ENCODE measurements around the gene FAM221A.
"Not testable (repeated sequence)": the region's sequence is repeated elsewhere in the genome, so short reads cannot be mapped to it uniquely, and the experiment has no call there.

FAM221A gene, protein sequence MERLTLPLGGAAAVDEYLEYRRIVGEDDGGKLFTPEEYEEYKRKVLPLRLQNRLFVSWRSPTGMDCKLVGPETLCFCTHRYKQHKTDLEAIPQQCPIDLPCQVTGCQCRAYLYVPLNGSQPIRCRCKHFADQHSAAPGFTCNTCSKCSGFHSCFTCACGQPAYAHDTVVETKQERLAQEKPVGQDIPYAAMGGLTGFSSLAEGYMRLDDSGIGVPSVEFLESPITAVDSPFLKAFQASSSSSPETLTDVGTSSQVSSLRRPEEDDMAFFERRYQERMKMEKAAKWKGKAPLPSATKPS

DNA sequence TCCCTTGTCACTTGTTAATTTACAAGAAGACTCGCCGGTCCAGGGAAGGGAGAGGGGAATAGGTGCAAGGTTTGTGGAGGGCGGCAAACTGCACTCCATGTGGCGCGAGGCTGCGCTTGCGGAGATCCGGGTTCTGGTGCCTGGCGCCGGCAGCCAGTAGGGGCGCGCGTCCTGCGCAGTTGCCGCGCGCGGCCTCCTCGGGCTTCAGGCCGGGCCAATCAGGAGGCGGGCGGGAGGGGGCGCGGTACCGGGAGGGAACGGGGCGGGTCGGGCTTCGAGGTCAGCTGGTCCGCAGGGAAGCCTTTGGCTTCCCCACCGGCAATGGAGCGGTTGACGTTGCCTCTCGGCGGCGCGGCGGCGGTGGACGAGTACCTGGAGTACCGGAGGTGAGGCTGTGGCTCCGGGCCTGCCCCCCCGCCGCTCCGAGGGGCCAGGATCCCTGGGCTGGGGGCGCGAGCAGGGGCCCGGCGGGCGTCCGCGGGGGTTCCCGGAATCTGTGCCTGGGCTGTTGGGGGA is at the start of gene FAM221A:
Gene FAM221A (plus strand): TSS at position 302 of the 516 bp plus-strand sequence. CDS start 20 bp downstream, at position 322.
- peak; percentile 71 to 85 (median 72) for DNase-seq (ENCODE audit: low read depth in 3 of 3)

DNA sequence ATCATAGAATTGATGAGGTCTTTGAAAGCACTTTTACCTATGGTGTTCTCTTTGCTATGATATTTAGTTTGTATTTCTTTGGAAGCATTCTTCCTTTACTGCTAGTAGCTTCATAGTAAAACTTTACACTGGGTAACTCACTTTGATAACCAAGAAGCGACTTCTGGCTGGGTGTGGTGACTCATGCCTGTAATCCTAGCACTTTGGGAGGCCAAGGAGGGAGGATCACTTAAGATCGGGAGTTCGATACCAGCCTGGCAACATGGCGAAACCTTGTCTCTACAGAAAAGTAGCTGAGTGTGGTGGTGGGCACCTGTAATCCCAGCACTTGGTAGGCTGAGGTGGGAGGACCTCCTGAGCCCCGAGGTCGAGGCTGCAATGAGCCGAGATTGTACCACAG is 46.6 kb upstream of the FAM221A start:
- no peak for DNase-seq (ENCODE audit: low read depth in 3 of 3)

DNA sequence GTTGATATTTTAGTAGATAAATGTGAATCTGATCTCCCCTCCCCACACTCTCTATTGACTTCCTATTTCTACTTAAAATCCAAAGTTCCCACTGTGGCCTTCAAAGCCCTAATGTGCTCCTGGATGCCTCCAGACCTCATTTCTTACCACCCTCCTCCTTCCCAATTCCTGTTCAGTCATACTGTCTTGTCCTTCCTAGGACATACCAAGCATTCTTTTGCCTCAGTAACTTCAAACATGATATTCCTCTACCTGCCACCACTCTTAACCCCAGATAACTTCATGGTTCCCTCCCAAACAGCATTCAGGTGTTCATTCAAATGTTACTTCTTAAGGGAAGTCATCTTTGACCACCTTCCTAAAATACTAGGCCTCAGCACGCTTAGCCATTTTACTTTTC is 34.2 kb upstream of the FAM221A start:
- DNase-seq (ENCODE audit: low read depth in 3 of 3), result no peak

DNA sequence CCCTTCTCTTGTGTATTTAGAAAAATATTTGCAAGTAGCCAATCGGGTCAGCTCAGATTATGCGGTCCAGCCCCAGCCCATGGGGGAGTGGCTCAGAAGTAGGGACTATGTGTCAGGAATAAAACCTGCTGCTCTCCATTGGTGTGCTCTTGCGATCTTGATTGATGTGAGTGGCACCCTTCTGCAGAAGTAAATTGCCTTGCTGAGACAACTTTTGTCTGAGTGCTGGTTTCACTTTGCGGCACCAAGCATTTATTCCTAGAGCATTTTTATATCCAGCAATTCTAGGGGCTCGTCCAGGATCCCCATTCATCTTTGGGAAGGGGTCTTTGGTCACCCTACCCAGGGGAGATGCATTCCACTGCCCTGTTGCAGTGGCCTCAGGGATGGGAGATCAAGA is 26.1 kb upstream of the FAM221A start:
- DNase-seq (ENCODE audit: low read depth in 3 of 3), result no peak

DNA sequence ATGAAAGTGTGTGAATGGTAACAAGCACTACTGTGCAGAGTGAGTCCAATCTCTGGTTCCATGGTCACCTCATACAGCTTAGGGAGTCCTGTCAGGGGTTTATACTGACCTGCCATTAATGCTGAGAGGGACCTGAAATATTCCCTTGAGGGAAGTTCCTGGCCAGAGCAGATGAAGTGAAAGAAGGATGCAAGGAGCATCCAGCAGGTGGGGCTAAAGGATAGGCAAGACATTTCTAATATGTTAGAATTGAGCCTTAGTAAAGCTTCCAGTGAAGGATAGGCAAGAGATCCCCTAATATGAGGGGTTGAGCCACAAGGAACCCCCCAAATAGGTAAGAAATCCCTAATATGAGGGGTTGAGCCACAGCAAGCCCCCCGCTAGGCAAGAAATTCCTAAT is 25.5 kb upstream of the FAM221A start:
- DNase-seq (ENCODE audit: low read depth in 3 of 3), result no peak

DNA sequence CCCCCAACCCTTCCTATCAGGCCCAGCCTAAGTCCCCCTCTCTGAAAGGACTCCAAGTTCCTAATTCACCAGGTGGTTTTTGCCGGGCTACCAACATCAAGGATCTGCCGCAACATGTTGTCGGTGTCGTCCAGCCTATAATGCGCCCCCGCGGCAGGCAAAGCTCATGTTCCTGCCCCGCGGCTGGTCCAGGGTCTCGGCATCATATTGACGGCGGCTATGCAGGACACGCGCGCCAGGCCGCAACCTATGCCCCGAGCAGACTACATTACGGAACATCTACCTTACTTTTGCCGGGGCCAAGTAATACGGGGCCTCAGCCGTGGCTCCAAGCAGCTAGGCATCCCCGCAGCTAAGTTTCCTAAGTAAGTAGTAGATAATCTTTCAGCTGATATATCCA is 24.6 kb upstream of the FAM221A start:
- no peak for DNase-seq (ENCODE audit: low read depth in 3 of 3)

DNA sequence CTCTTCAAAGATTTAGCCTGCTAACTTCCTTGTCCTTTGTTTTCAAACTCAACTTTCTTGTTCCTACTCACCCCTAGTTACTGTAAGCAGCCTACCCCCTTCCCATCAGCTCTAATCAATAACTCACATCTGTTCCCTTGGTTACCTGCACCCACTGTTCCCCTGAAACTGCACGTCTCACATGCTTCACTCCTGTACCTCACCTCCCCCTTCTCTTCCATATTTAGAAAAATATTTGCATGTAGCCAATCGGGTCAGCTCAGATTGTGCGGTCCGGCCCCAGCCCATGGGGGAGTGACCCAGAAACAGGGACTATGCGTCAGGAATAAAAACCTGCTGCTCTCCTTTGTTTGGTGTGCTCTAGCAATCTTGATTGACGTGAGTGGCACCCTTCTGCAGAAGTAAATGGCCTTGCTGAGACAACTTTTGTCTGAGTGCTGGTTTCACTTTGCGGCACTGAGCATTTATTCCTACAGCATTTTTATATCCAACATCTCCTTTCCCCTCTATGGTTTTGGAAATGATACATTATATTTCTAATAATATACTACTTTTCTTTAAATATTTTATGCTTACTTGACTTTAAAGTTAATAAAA is 21.1 kb upstream of the FAM221A start:
- no peak for DNase-seq (ENCODE audit: low read depth in 3 of 3)

DNA sequence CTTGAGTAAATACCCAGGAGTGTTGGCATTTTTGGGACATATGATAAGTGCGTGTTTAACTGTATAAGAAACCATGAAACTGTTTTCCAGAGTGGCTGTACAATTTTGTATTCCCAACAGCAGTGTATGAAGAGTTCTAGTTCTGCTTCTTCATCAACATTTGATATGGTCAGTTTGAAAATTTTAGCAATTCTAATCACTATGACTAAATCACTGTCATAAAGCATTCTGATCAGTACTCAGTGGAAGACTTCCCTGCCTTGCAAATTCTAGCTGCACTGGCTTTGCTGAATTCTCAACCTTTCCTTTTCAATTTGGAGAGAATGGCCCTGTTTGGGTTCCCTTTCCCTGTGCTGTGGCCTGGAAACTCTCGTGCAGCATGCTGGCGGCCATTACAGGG is 18.6 kb upstream of the FAM221A start:
- DNase-seq (ENCODE audit: low read depth in 3 of 3), result no peak

DNA sequence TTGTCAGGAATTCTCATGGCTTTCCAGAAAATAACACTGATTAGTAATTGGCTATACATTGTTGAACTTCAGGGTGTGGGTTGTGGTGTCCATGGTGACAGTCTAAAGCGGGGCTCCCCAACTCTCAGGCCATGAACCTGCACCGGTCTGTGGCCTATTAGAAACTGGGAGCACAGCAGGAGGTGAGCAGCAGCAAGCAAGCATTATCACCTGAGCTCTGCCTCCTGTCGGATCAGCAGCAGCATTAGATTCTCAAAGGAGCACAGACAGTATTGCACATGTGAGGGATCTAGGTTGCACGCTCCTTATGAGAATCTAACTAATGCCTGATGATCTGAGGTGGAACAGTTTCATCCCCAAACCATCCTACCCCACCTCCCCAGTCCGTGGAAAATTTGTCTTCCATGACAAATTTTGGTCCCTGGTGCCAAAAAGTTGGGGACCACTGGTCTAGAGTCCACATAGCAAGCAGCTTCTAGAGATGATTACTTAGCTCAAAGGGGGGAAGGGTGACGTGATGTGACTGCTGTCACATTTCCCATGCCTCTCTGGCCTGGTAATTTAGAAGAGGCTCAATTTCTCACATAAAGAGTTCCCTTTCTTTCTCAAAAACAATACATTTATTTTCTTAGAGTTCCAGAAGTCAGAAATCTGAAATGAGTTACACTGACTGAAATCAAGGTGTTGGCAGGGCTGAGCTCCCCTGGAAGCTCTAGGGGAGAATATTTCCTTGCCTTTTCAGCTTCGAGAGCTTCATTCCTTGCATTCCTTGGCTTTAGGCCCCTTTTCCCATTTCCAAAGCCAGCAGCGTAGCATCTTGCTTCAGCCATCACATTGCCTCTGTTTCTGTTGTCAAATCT is 17.6 kb upstream of the FAM221A start:
- no peak for DNase-seq (ENCODE audit: low read depth in 3 of 3)

DNA sequence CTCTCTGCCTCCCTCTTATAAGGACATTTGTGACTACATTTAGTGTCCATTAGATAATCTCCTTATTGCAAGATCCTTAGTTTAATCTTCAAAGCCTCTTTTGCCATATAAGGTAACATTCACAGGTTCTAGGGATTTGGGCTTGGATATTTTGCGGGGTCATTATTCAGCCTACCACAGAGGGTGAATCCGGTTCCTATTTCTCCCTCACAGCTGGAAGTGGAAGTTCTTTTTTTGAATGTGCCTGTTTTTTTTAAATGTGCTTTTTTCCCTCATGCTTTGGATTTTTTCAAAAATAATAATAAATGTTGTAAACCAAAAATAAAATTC is 17.1 kb upstream of the FAM221A start:
- DNase-seq (ENCODE audit: low read depth in 3 of 3), result no peak

DNA sequence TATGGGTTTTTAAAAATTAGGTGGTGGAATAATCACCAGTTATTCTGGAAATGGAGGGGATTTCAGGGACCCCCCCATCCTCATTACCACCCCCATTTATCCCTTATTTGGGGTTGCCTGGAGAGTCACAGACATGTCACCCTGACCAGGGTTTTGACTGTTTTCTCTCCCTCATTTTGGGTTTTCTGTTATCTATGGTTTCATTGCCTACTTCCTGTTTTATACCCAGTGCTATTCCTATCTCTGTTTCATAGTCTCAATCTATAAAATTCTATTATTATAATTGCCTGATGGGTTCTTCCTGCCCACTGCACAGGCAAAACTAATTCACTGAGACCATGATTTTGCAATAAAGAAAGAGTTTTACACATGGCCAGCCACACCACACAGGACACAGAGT is 15.9 kb upstream of the FAM221A start:
- no peak for DNase-seq (ENCODE audit: low read depth in 3 of 3)

DNA sequence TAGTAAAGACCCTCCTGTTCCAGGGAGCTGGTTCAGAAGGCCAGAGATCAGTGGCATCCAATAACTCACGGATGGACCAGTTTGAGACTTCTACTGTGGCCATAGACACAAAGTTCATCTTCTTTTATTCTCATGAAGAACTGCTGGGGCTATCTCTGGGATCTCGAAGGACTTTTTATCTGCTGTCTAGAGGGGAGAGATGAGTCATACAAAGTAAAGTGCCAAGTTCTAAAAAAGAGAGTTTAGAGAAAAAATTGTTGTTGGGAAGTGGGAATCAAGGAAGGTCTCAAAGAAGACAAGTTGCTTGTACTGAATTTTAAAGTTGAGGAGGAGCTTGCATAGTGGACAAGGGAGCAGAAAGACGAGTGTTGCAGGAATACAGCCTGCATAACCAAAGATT is 8.0 kb upstream of the FAM221A start:
- DNase-seq (ENCODE audit: low read depth in 3 of 3), result no peak

DNA sequence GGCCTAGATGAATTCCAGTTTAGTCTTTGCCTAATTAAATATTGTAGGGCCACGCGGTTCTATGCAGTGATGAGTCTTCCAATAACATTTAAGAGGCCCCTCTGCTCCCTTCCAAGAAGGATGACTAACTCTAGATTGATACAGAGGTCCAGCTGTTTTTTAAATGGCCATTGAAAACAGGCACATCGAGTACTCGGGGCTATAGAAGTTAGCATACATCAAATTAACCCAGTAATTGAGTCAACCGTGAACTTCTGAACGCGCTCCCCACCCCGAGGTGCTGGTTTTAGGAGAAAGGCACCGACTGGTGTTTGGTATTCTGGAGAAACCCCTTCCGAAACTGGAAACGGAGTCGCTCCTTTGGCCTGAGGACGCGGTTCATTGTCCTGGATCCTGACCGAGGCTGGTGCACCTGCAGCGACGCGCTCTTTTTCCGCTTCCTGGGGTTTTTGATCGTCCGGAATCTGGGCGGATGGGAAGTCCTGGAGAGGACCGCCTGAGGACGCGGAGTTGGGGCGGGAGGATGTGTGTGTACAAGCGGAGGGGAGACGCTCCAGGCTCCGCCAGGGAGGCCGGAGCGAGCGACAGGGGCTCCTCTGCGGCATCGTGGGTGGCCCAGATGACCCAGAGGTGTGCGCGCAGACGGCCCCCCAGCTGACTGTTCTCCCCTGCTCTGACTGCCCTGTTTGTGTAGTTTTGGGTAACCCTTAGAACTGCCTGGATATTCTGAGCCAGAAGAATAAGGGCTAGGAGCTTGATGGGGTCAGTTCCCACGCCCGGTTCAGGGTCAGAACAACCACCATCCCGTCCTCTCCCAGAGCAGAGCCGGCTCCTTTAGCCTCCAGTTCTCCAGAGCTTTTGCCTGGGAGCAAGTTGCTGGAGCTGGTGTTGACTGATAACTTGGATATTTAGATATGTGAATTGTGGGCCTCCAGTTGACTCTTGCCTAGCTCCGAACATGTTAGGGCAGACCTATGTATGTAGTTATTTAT is 711 bp downstream of the FAM221A start:
- DNase-seq (ENCODE audit: low read depth in 3 of 3), result peak in 2 of 3 donors; percentile 18 to 24

DNA sequence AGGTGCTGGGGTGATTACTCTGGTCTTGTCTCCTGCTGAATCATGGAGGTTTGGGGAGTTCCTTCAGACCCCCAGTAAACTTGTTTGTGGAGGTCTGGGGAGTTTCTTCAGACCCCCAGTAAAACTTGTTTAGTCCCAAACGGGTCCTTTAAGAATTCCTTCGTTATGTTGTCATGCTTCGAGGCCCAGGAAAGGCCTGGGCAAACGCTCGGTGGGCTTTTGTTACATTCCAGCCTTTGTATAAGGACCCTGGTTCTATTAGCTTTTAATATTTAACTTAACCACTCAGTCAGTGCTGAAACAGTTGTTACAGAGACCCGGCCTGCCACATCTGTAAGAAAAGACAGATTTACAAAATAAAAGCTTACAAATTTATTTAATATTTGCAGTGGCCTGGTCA is 4.0 kb downstream of the FAM221A start:
- not testable (repeated sequence) for DNase-seq (ENCODE audit: low read depth in 3 of 3)

DNA sequence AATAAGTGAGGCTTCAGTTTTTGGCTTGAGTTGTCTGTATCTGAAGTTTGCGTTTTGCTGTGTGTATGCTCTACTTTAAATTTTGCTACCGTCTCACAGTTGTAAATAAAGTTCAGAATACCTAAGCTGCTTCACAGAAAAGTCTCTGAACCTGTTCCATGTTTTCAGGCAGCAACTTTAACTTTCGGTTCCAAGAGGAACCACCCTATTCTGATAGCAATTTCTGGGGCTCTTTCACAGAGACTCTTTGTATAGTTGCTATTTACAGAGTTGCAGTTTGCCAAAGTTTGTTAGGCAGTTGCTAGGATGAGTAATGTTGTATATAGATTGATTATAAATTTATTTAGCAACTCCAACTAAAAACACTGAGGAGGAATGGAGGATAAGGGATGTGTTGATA is 5.7 kb downstream of the FAM221A start:
- DNase-seq (ENCODE audit: low read depth in 3 of 3), result no peak

DNA sequence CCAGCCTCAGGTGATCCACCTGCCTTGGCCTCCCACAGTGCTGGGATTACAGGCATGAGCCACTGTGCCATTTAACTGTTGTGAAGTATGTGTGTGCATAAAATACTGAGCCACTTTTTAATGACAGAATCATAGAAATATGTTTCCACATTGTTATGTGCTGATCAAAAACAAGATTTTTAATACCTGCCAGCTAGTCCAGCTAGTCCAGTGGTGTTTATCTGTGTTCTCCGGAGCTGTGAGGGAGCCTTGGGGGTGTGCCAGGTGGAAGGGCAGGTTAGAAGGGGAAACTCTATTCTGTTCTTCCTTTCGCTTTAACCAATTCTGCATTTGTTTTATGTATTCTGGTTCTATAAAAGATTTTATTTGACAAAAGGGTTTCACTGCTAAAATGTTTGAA is 7.0 kb downstream of the FAM221A start:
- no peak for DNase-seq (ENCODE audit: low read depth in 3 of 3)

DNA sequence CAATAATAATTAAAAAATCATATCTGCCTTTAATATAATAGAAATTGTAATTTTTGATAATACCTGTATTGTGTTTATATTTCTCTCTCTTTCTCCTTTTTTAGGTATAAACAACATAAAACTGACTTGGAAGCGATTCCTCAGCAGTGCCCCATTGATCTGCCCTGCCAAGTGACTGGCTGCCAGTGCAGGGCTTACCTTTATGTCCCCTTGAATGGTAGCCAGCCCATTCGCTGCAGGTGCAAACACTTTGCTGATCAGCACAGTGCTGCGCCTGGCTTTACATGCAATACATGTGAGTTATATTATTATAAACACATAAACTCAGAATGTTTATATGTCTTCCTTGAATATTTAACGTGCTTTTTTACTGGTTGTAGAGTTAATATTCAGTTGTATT is 9.2 kb downstream of the FAM221A start:
- no peak for DNase-seq (ENCODE audit: low read depth in 3 of 3)

DNA sequence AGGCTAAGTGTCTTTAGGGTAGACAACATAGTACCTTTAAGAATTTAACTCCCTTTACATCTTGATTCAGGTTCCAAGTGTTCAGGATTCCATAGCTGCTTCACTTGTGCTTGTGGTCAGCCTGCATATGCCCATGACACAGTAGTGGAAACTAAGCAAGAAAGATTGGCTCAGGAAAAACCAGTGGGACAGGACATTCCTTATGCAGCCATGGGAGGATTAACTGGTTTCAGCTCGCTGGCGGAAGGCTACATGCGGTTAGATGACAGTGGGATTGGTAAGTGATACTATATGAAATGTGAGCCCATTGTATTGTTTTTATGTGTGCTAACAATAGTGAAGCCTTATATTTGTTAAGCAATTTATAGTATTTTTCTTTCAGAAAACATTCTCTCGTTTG is 11.3 kb downstream of the FAM221A start:
- no peak for DNase-seq (ENCODE audit: low read depth in 3 of 3)

DNA sequence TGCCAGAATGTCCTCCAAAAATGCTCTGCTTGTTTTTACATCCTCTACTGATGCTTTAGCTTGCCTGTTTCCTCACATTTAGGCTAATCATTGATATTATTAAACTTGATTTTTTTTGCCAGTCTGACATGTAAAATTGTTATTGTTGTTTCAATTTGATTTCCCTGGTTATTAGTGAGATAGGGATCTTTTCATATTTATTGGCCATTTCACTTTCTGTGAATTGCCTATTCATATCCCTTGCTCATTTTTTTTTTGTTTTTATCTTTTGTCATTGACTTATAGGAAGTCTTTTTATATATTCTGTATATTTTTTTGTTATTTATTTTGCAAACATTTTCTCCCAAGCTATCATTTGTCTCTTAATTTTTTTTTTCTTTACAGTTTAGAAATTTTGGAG is 13.2 kb downstream of the FAM221A start:
- DNase-seq (ENCODE audit: low read depth in 3 of 3), result no peak

DNA sequence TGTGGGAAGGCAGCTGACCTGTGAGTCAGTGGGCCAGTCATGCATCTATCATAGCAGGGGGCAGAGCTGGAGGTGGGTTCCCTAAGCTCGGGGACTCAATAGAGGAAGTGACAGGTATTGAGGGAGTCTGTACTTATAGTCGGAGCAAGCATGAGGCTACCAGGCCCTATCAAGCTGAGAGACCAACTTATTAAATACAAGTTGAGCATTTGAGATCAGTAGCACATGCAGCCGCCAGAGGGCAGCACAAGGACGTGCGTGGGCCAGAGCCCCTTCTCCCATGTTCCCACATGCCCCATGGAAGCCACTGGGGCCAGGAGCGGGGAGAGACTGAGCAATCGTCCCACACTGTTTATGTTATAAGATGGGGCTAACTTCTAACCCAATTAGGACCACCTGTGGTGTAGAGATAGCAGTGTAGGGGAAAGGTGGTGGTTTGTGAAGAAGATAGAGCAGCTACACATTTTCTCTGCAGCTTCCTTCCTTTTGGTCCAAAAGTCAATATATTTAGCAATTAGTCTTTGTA is 17.0 kb downstream of the FAM221A start:
- DNase-seq (ENCODE audit: low read depth in 3 of 3), result peak; percentile 30 to 50 (median 34)

DNA sequence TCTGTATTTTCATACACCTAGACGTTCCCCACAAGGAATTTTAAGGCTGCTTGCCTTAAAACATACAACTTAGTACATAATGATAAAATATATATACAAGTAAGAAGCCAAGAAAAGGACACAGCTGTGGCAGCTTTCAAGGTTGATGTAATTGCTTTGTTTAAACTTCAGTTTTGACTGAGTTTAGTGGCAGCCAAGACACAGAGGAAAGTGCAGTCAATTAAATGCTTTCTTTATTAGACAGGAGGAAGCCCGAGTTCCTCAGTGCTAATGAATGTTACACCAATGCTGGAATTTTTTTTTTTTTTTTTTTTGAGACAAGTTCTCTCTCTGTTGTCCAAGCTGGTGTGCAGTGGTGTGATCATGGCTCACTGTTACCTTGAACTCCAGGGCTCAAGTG is 18.8 kb downstream of the FAM221A start:
- DNase-seq (ENCODE audit: low read depth in 3 of 3), result no peak

All from stimulated activated CD4-positive, alpha-beta T cell treated with anti-CD3 and anti-CD28 coated beads, TNF-alpha, amount 100 ng/mL, for 48 hours (primary cell).